Muscle layer of colon (tissue), 2 donors: ENCODE data around the gene TSPAN17.
"Not testable (repeated sequence)": the region's sequence is repeated elsewhere in the genome, so short reads cannot be mapped to it uniquely, and the experiment has no call there.

Experiments
- H3K27ac ChIP-seq: one replicate; pipeline ENCODE4 v1.7.0; 2013; ENCODE audit warnings: low read depth, mild to moderate bottlenecking, low read length, moderate library complexity
- H3K27me3 ChIP-seq, 2 donors: one replicate each; pipeline ENCODE4 v1.7.0; 2013; ENCODE audit warnings: low read length in 2 of 2, mild to moderate bottlenecking in 2 of 2; ENCODE audit not compliant: insufficient read depth in 2 of 2, control insufficient read depth in 1 of 2
- H3K36me3 ChIP-seq: one replicate; pipeline ENCODE4 v1.7.0; 2013; ENCODE audit warnings: mild to moderate bottlenecking, low read length; ENCODE audit not compliant: insufficient read depth
- H3K4me1 ChIP-seq: one replicate; pipeline ENCODE4 v1.7.0; 2013; ENCODE audit warnings: mild to moderate bottlenecking, low read length; ENCODE audit not compliant: insufficient read depth
- H3K4me3 ChIP-seq, 2 donors: one replicate each; pipeline ENCODE4 v1.7.0; 2013; ENCODE audit warnings: low read length in 2 of 2, low read depth in 1 of 2, mild to moderate bottlenecking in 1 of 2, moderate library complexity in 1 of 2
- H3K9ac ChIP-seq: one replicate; pipeline ENCODE4 v1.7.0; 2013; ENCODE audit warnings: low read length
- H3K9me3 ChIP-seq: one replicate; pipeline ENCODE4 v1.7.0; 2013; ENCODE audit warnings: mild to moderate bottlenecking, low read length
- donor health status: abdominal sarcoma.
- donor health status: Adenocarcinoma of cecum.

Gene TSPAN17, protein sequence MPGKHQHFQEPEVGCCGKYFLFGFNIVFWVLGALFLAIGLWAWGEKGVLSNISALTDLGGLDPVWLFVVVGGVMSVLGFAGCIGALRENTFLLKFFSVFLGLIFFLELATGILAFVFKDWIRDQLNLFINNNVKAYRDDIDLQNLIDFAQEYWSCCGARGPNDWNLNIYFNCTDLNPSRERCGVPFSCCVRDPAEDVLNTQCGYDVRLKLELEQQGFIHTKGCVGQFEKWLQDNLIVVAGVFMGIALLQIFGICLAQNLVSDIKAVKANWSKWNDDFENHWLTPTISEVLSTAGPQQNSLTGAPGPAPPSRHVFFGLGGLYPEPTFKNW

DNA sequence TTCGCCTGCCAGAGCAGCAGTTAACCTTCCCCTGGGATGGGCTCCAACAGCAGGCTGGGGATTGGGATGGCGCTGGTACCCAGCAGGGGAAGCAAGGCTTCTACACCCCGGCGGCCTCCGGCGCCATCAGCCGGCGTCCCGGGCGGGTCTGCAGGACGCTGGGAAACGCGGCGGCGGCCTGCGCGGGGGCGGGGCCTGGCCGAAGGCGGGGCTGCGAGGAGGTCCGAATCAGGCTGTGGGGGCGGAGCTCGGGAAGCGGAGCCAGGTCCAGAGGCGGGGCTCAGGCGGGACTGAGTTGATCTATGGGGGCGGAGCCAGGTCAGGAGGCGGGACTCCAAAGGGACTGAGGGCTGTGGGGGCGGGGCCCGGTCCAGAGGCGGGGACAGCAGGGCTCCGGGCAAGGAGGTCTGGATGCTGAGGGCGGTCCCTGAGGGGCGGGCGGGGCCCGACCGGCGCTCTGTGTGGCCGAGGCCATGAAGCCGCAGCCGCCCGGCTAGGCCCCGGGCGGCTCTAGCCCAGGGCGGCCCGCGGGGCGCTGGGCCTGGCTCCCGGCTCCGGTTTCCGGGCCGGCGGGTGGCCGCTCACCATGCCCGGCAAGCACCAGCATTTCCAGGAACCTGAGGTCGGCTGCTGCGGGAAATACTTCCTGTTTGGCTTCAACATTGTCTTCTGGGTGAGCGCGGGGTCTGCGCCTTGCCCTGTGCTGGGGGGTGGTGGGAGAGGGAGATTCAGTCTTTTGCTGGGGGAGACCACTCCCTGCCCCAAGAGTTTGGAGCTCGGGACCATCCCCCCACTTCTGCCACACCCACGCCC lies at the start of gene TSPAN17:
TSPAN17 (plus strand) TSS at position 455 of the 813 bp plus-strand sequence; CDS start at position 587, 132 bp downstream.
- Histone ChIP-seq H3K27me3 (no peaks in the 10 kb centered on the region), H3K9ac (peak within 1 kb of the TSS; percentile 52), H3K4me1 (peaks cover 17% of the 10 kb centered on the region), H3K9me3 (no peaks in the 10 kb centered on the region), H3K27ac (peak within 1 kb of the TSS; percentile 93), H3K4me3 (peak within 1 kb of the TSS; percentile 83 to 84), H3K36me3 (no peaks in the 10 kb centered on the region)

DNA sequence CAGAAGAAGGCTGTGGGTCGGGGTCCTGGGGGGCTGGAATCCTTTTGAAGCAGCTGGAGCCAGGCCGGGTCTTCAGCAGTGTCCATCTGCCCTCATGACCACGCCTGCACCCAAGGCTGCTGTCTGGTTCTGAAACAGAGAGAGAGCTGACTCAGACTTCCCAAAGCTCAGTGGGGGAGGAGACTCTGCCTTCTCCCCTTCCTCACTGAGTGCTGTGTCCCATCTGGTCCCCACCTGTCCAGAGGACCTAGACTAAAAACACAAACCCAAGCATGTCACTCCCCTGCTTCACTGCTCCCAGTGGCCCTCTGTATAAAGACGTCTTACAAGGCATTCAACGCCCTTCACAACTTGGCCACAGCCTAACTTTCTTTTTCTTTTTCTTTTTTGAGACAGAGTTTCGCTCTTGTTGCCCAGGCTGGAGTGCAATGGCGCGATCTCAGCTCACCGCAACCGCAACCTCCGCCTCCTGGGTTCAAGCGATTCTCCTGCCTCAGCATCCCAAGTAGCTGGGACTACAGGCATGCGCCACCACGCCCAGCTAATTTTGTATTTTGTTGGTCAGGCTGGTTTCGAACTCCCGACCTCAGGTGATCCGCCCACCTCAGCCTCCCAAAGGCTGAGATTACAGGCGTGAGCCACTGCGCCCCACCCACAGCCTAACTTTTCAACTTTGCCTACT lies 47.4 kb upstream of the TSPAN17 start:
- not testable (repeated sequence) for H3K9ac ChIP-seq, H3K9me3 ChIP-seq, H3K27ac ChIP-seq, H3K4me3 ChIP-seq, H3K4me1 ChIP-seq, H3K36me3 ChIP-seq
- peaks cover 0 to 21% of the 10 kb centered on the region in 2 donors for H3K27me3 ChIP-seq

DNA sequence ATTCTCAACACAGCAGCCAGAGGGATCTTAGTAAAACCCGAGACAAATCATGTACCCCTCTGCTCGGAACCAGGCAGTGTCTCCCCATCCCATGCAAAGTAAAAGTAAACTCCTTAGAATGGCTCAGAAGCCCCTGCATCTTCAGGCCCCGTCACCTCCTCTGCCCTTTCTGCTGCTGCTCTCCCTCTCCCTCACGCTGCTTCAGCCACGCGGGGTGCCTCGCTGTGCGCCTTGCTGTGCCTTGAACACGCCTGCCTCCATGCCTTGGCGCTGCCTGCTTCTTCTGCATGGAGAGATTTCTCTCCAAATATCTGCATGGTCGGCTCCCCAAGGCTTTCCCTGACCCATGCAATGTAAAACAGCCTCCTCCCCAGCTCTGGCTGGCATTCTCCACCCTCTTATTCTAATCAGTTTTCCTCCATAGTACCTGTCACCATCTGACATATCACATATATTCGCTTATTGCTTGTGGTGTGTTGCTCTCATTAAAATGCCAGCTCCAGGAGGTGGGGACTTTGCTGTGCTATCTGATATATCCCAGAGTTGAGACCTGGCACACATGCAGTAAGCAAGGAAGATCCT lies 45.3 kb upstream of the TSPAN17 start:
- H3K27me3 ChIP-seq: peaks cover 0 to 6% of the 10 kb centered on the region in 2 donors
- H3K4me3 ChIP-seq: no peak overlapping the region
- no peak overlapping the region for H3K27ac ChIP-seq

DNA sequence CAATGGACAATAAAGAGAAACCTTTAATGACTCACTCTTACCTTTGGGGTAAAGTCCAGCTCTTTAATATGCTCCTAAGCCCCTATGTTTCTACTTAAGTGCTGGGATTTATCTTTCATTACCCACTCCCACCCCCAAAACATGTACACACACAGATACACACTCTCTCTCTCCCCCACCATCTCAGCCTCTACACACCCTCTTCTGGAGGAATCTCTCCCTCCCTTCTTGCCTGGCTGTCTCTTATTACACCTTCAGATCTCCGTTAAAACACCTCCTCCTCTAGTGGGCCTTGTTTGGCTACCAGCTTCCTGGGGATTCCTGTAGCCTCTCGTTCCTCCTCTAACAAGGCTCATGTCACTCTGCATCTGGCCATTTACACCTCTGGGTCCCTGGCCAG lies 44.2 kb upstream of the TSPAN17 start:
- Histone ChIP-seq H3K27ac (no peak overlapping the region), H3K27me3 (peaks cover 2% of the 10 kb centered on the region in 2 donors), H3K9ac (no peak overlapping the region)

More for the DNA sequence above, 45.3 kb upstream of the TSPAN17 start:
- Histone ChIP-seq H3K36me3 (no peaks in the 10 kb centered on the region), H3K9me3 (no peaks in the 10 kb centered on the region), H3K4me1 (no peaks in the 10 kb centered on the region), H3K9ac (no peak overlapping the region)

DNA sequence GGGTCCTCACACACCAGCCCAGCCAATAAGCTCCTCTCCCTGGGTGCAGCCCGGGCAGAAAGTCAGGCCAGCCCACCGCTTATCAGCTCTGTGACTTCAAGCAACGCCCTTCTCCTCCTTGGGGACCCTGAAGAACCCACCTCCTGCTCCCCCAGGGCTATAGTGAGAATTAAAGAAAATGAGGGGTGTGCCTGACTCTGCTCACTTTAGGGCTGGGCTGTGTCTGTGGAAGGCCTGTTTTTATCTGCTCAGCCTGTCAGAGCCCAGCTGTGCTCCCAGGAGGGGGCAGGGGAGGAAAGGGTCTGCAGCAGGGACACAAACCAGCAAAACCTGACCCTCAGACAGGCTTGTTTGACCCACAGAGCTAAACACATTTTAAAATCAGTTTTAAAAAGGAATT lies 41.3 kb upstream of the TSPAN17 start:
- Histone ChIP-seq H3K4me1 (no peaks in the 10 kb centered on the region), H3K36me3 (no peaks in the 10 kb centered on the region), H3K27me3 (peaks cover 5 to 15% of the 10 kb centered on the region in 2 donors), H3K9me3 (no peaks in the 10 kb centered on the region), H3K9ac (no peak overlapping the region), H3K27ac (no peak overlapping the region), H3K4me3 (no peak overlapping the region)

More for the DNA sequence above, 44.2 kb upstream of the TSPAN17 start:
- H3K4me1 ChIP-seq: no peaks in the 10 kb centered on the region
- no peaks in the 10 kb centered on the region for H3K9me3 ChIP-seq
- H3K4me3 ChIP-seq: no peak overlapping the region
- H3K36me3 ChIP-seq: no peaks in the 10 kb centered on the region

DNA sequence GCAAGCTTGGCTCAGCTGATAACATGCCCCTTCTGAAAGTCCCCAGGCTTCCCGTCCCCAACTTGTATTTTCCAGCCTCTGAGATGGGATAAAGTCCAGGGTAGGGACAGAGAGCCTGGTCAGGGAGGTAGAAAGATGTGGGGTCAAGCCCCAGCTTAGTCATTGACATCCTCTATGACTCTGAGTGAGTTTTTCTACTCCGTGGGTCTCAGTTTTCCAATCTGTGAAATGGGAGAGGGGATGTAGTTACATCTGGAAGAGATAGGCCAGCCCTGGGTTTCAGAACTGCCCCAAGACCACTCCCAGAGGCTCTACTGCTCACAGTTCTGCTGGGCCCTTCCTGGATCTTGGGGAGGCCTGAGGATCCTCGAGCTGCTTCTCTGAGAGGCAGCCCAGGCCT lies 40.4 kb upstream of the TSPAN17 start:
- Histone ChIP-seq H3K4me1 (no peaks in the 10 kb centered on the region), H3K9me3 (no peaks in the 10 kb centered on the region), H3K27ac (no peak overlapping the region), H3K27me3 (peaks cover 5 to 18% of the 10 kb centered on the region in 2 donors), H3K9ac (no peak overlapping the region), H3K4me3 (no peak overlapping the region), H3K36me3 (no peaks in the 10 kb centered on the region)

DNA sequence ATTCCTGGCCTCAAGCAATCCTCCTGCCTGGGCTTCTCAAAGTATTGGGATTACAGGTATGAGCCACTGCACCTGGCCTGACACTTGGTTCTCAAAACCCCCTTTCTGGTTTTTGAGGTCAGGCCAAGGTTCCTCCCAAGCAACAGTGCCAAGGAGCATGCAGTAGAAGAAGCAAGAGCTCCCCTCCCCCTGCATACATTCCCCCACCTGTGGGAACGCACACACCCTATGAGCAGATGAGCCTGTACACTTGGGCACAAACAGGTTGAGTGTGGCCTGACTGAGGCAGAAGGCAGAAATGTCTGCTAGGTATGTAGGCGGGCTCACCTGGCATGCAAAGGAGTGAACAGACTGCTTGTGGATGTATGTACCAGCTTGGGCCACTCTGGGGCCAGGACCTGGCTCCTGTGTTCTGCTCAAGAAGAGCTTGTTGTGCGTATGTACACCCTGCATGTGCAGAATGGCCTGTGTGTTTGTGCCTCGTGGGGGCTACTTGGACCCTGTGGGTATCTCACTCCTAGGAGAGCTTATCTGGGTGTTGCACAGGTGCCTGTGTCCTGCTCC lies 39.1 kb upstream of the TSPAN17 start:
- Histone ChIP-seq H3K36me3 (no peaks in the 10 kb centered on the region), H3K27me3 (peaks cover 5 to 23% of the 10 kb centered on the region in 2 donors), H3K27ac (no peak overlapping the region), H3K4me1 (no peaks in the 10 kb centered on the region), H3K9me3 (no peaks in the 10 kb centered on the region), H3K4me3 (no peak overlapping the region), H3K9ac (no peak overlapping the region)

DNA sequence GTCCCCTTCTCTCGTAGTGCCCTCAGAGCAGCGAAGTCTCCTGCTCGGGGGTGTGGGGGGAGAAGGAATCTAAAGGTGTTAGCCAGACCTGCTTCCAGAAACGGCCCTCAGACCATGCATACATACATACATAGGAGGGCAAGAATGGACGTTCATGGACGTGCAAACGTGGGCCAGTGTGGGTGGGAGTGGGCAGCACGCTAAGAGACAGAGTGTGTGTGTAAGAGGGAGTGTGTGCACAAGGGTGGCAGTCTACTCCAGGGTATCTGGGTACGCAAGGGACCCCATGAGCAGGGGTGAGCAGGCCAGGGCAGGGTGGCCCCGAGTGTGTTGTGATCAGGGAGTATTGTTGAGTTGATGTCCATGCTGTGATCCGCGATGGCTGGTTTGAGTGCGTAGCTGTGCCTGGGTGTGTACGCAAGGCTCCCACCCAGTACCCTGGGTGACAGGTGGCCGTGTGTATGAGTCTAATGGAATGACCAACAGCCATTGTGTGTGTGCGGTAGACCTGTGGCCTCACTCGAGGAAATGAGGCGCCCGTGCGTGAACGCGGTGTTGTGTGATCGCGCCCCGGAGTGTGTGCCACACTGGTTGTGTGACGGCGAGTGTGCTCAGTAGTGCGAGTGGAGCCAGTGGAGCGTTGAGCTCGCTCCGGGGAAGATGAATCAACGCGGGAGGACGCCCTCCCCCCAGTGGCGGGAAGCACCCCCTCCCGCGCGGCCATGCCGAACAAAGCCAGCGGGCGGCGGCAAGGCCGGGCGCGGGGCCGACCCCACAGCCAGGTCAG lies 38.2 kb upstream of the TSPAN17 start:
- no peaks in the 10 kb centered on the region for H3K4me1 ChIP-seq
- H3K9me3 ChIP-seq: no peaks in the 10 kb centered on the region
- H3K4me3 ChIP-seq: no peak overlapping the region
- no peak overlapping the region for H3K27ac ChIP-seq
- H3K27me3 ChIP-seq: peaks cover 5 to 23% of the 10 kb centered on the region in 2 donors
- no peaks in the 10 kb centered on the region for H3K36me3 ChIP-seq
- no peak overlapping the region for H3K9ac ChIP-seq

DNA sequence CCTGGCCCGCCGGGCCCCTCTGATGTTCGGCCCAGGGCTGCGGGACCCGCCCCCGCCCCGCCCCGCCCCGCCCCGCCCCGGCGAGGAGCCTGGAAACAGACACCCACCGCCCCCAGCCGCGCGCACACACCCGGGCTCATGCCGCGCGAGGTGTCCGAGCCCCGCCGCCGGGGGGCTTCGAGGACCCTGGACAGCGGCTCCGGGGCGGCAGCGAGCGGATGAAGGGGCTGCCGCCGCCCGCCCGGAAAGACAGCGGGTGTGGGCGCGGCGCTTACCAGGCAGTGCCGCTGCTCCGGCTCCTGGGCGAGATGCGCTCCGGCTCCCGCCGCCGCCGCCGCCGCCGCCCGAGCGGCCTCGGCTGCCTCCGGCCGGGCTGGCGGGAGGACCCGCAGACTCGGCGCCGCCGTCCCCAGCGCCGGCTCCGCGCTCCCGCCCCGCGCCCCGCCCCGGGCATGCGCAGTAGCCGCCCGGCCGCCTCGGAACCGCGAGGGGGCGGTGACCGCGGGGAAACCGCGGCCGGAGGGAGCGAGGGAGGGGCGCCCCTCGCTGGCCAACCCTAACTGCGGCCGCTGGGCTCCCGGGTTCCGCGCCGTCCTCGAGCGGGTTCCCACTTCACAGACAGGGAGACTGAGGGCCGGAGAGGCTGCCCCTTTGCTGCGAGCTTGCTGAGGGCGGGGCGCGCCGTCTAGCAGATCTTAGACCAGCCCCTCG lies 37.4 kb upstream of the TSPAN17 start, which contains the start of gene GPRIN1:
GPRIN1 (minus strand) TSS at position 433 of the 711 bp plus-strand sequence. CDS start 10,322 bp downstream, outside the sequence.
- Histone ChIP-seq H3K4me3 (no peak within 1 kb of the TSS), H3K27ac (no peak within 1 kb of the TSS), H3K27me3 (peaks cover 5 to 23% of the 10 kb centered on the region in 2 donors), H3K36me3 (no peaks in the 10 kb centered on the region), H3K9ac (no peak within 1 kb of the TSS), H3K4me1 (no peaks in the 10 kb centered on the region), H3K9me3 (no peaks in the 10 kb centered on the region)

DNA sequence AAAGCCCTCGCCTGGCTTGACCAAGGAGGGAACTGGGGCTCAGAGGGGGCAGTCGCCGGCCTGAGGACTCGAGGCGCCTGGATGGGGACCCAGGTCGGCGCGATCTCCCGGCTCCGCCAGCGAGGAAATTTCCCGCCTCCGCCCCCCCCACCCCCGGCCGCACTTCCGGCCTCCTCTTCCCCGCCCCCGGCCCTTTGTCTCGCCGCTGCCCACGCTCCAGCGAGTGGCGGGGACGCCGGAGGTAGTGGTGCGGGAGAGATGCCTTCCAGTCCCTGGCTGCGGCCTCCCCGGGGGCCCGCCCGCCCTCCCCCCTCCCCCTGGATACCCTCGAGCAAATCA lies 36.9 kb upstream of the TSPAN17 start:
- Histone ChIP-seq H3K9ac (no peak overlapping the region), H3K4me3 (no peak overlapping the region), H3K4me1 (no peaks in the 10 kb centered on the region), H3K36me3 (no peaks in the 10 kb centered on the region), H3K27ac (no peak overlapping the region), H3K9me3 (no peaks in the 10 kb centered on the region), H3K27me3 (peaks cover 7 to 26% of the 10 kb centered on the region in 2 donors)
